Fibroblast of lung (primary cell): ENCODE data around the gene SHISA9. TPM values are rescaled to one million over a fixed set of nuclear protein-coding genes. Genes with fewer than 3 reads are reported as not detected.

Source experiments
- DNase-seq, 2 donors: peaks; one replicate each; pipeline versions ENCODE4 v3.0.0 to v3.0.0-alpha.2; 2010; ENCODE audit warnings: low read depth in 2 of 2
- H2AFZ ChIP-seq: 2 replicates; pipeline ENCODE4 v1.5.1; 2012; ENCODE audit warnings: low read length, control low read depth, inconsistent platforms
- H3K27ac ChIP-seq: 2 replicates; pipeline ENCODE4 v1.5.1; 2011; ENCODE audit warnings: low read length, control low read depth; ENCODE audit not compliant: insufficient read depth
- H3K27me3 ChIP-seq: 2 replicates; pipeline ENCODE4 v1.5.1; 2011; ENCODE audit warnings: mild to moderate bottlenecking, low read length; ENCODE audit not compliant: control insufficient read depth, insufficient read depth
- H3K36me3 ChIP-seq: 2 replicates; pipeline ENCODE4 v1.5.1; 2011; ENCODE audit warnings: low read length; ENCODE audit not compliant: control insufficient read depth, insufficient read depth
- H3K4me1 ChIP-seq: 2 replicates; pipeline ENCODE4 v1.5.1; 2011; ENCODE audit warnings: low read length; ENCODE audit not compliant: control insufficient read depth, insufficient read depth; ENCODE audit errors: extremely low read depth
- H3K4me2 ChIP-seq: 2 replicates; pipeline ENCODE4 v1.5.1; 2011; ENCODE audit warnings: low read length, control low read depth; ENCODE audit not compliant: insufficient read depth; ENCODE audit errors: extremely low read depth
- H3K4me3 ChIP-seq, 4 experiments: fragments of 200-600 bp in 1 of 4; sonication (generic) in 1 of 4; replicated peaks in 1 of 4; 2 replicates each; pipeline ENCODE4 v1.5.1; 2011 to 2016; ENCODE audit warnings: low read length in 4 of 4, low read depth in 3 of 4, mild to moderate bottlenecking in 3 of 4, control low read depth in 2 of 4, inconsistent platforms in 1 of 4, mixed read lengths in 1 of 4; ENCODE audit not compliant: insufficient read depth in 1 of 4; ENCODE audit errors: control extremely low read depth in 1 of 4
- H3K79me2 ChIP-seq: 2 replicates; pipeline ENCODE4 v1.5.1; 2012; ENCODE audit warnings: mild to moderate bottlenecking, low read length, inconsistent platforms; ENCODE audit not compliant: control insufficient read depth, insufficient read depth
- H3K9ac ChIP-seq: 2 replicates; pipeline ENCODE4 v1.5.1; 2011; ENCODE audit warnings: mild to moderate bottlenecking, low read length, control low read depth; ENCODE audit not compliant: insufficient read depth
- H3K9me3 ChIP-seq: 2 replicates; pipeline ENCODE4 v1.5.1; 2012; ENCODE audit warnings: low read depth, low read length; ENCODE audit not compliant: control insufficient read depth, insufficient read depth
- H4K20me1 ChIP-seq: 2 replicates; pipeline ENCODE4 v1.5.1; 2011; ENCODE audit warnings: low read length; ENCODE audit not compliant: control insufficient read depth, insufficient read depth; ENCODE audit errors: extremely low read depth
- CTCF ChIP-seq, 2 donors: IDR thresholded peaks in 1 of 2; conservative IDR thresholded peaks in 1 of 2; 1 replicate in 1 of 2; 2 replicates in 1 of 2; pipeline ENCODE4 v1.5.1; 2011 to 2012; ENCODE audit warnings: low read length in 2 of 2, control low read depth in 1 of 2, inconsistent platforms in 1 of 2, low read depth in 1 of 2, mild to moderate bottlenecking in 1 of 2
- EZH2 ChIP-seq: IDR thresholded peaks from 2 replicates; pipeline ENCODE4 v1.5.1; 2012; ENCODE audit warnings: low read length, control low read depth, mild to moderate bottlenecking; ENCODE audit errors: missing control alignments
- polyA plus RNA-seq, 2 donors: library from polyadenylated mRNA; depleted of rRNA in 1 of 2; stranded (reverse) in 1 of 2; unstranded in 1 of 2; fragments of >200 nt; gene quantifications; 2 replicates each; pipeline ENCODE4 v1.2.1, GENCODE V29; 2011 to 2012; ENCODE audit warnings: missing spikeins in 1 of 2
- total RNA-seq: library from RNA; depleted of rRNA; stranded (reverse); fragments of >200 nt; gene quantifications from 2 replicates; pipeline ENCODE4 v1.2.1, GENCODE V29; 2014

Gene SHISA9
- total and polyA plus RNA-seq, 2 donors (not counting 1 experiment from before 2014, with no cell fraction given) = not detected

- Histone ChIP-seq H3K4me3 (no peak overlapping the region), H3K36me3 (no peaks in the 10 kb centered on the region), H3K27ac (no peak overlapping the region), H3K9ac (no peak overlapping the region), H2AFZ (no peak overlapping the region), H3K79me2 (no peaks in the 10 kb centered on the region), H4K20me1 (no peaks in the 10 kb centered on the region), H3K9me3 (no peaks in the 10 kb centered on the region), H3K27me3 (no peaks in the 10 kb centered on the region), H3K4me2 (no peak overlapping the region), H3K4me1 (no peaks in the 10 kb centered on the region)
- TF ChIP-seq CTCF (conservative IDR thresholded peaks at IDR 0.05 in 1 of 2, IDR thresholded peaks at IDR 0.05 in 1 of 2; ENCODE audit: low read depth in 1 of 2, low read length in 2 of 2) (no peak), EZH2 (no peak)
- DNase-seq = no peak
Measured at GRCh38 chr16:13205352-13205751, 304.0 kb downstream of the SHISA9 start.

- H3K9me3 ChIP-seq = no peaks in the 10 kb centered on the region
- DNase-seq = no peak
Measured at GRCh38 chr16:13206606-13207005, 305.2 kb downstream of the SHISA9 start.

GRCh38 chr16:13207151-13207550 lies 305.8 kb downstream of the SHISA9 start:
- Histone ChIP-seq H3K36me3 (no peaks in the 10 kb centered on the region), H3K9ac (no peak overlapping the region), H3K9me3 (no peaks in the 10 kb centered on the region), H3K27ac (no peak overlapping the region), H3K4me2 (no peak overlapping the region), H2AFZ (no peak overlapping the region), H3K79me2 (no peaks in the 10 kb centered on the region), H3K27me3 (no peaks in the 10 kb centered on the region), H4K20me1 (no peaks in the 10 kb centered on the region), H3K4me1 (no peaks in the 10 kb centered on the region), H3K4me3 (no peak overlapping the region)
- no peak for DNase-seq
- no peak for TF ChIP-seq CTCF (conservative IDR thresholded peaks at IDR 0.05 in 1 of 2, IDR thresholded peaks at IDR 0.05 in 1 of 2; ENCODE audit: low read depth in 1 of 2, low read length in 2 of 2)
- TF ChIP-seq EZH2 = no peak

More at GRCh38 chr16:13206606-13207005, 305.2 kb downstream of the SHISA9 start:
- H2AFZ ChIP-seq = no peak overlapping the region
- no peak for TF ChIP-seq EZH2
- TF ChIP-seq CTCF (conservative IDR thresholded peaks at IDR 0.05 in 1 of 2, IDR thresholded peaks at IDR 0.05 in 1 of 2; ENCODE audit: low read depth in 1 of 2, low read length in 2 of 2) = no peak
- no peaks in the 10 kb centered on the region for H3K79me2 ChIP-seq
- H3K9ac ChIP-seq = no peak overlapping the region
- no peaks in the 10 kb centered on the region for H4K20me1 ChIP-seq
- no peak overlapping the region for H3K27ac ChIP-seq
- H3K36me3 ChIP-seq = no peaks in the 10 kb centered on the region
- no peaks in the 10 kb centered on the region for H3K4me1 ChIP-seq
- no peak overlapping the region for H3K4me2 ChIP-seq
- no peak overlapping the region for H3K4me3 ChIP-seq
- H3K27me3 ChIP-seq = no peaks in the 10 kb centered on the region
